IMR-90 (cell line): ENCODE results near the gene TXNL1. TPM values are rescaled to one million over a fixed set of nuclear protein-coding genes. Genes with fewer than 3 reads are reported as not detected.

ENCODE experiments used
- ATAC-seq: fragments of 200-7000 bp; cut with Tn5 transposase; 2 replicates; pipeline ENCODE4 v1.9.1; 2020; ENCODE audit warnings: low read depth, mild to moderate bottlenecking, moderate library complexity
- BruUV-seq: library from RNA; stranded (reverse); fragments of 400-500 nt; replicated peaks from 2 replicates; lab custom pipeline; 2021; lab: Mats Ljungman, UMichigan
- CTCF ChIA-PET: fragments of 300-600 bp; formaldehyde crosslinking; extraction: SDS; loops from one replicate; lab custom pipeline; 2021; ENCODE audit warnings: antibody characterized with exemption; lab: Yijun Ruan, JAX
- POLR2A ChIA-PET: fragments of 300-600 bp; sonication (Branson Sonifier 250); formaldehyde crosslinking; loops from one replicate; lab custom pipeline; 2022; ENCODE audit warnings: antibody characterized with exemption; ENCODE audit not compliant: unreplicated experiment; lab: Charles Lee
- DNase-seq: peaks from one replicate; pipeline ENCODE4 v3.0.0; 2013
- H2AFZ ChIP-seq: replicated peaks from 2 replicates; pipeline ENCODE3; 2013; ENCODE audit warnings: low read length, mild to moderate bottlenecking; ENCODE audit not compliant: poor library complexity
- H2AK5ac ChIP-seq: 2 replicates; pipeline ENCODE4 v1.6.1; 2013; ENCODE audit warnings: low read depth, low read length, inconsistent platforms
- H2AK9ac ChIP-seq: replicated peaks from 2 replicates; pipeline ENCODE3; 2013; ENCODE audit warnings: mild to moderate bottlenecking, low read depth, low read length, moderate library complexity; ENCODE audit not compliant: poor library complexity
- H2BK120ac ChIP-seq: 2 replicates; pipeline ENCODE4 v1.6.1; 2013; ENCODE audit warnings: low read depth, low read length, inconsistent platforms
- H2BK15ac ChIP-seq: 3 replicates; pipeline ENCODE4 v1.6.1; 2013; ENCODE audit warnings: low read depth, low read length, inconsistent platforms
- H2BK20ac ChIP-seq: 2 replicates; pipeline ENCODE4 v1.6.1; 2013; ENCODE audit warnings: low read depth, mild to moderate bottlenecking, inconsistent platforms, low read length, moderate library complexity
- H2BK5ac ChIP-seq: 2 replicates; pipeline ENCODE4 v1.6.1; 2013; ENCODE audit warnings: mild to moderate bottlenecking, low read depth, low read length, inconsistent platforms; ENCODE audit not compliant: poor library complexity, severe bottlenecking
- H3K14ac ChIP-seq: replicated peaks from 2 replicates; pipeline ENCODE4 v1.6.1; 2013; ENCODE audit warnings: low read depth, low read length, inconsistent platforms
- H3K18ac ChIP-seq: 2 replicates; pipeline ENCODE4 v1.6.1; 2013; ENCODE audit warnings: low read depth, low read length, control low read depth
- H3K23ac ChIP-seq: 2 replicates; pipeline ENCODE4 v1.6.1; 2013; ENCODE audit warnings: low read depth, low read length, inconsistent platforms
- H3K27ac ChIP-seq: 2 replicates; pipeline ENCODE4 v1.5.1; 2013; ENCODE audit warnings: mild to moderate bottlenecking, control low read depth, low read length; ENCODE audit not compliant: insufficient read depth
- H3K27me3 ChIP-seq: 2 replicates; pipeline ENCODE4 v1.6.1; 2013; ENCODE audit warnings: low read length; ENCODE audit not compliant: control insufficient read depth, insufficient read depth
- H3K36me3 ChIP-seq: 2 replicates; pipeline ENCODE4 v1.6.1; 2013; ENCODE audit warnings: low read length, mixed read lengths; ENCODE audit not compliant: control insufficient read depth, insufficient read depth
- H3K4ac ChIP-seq: 2 replicates; pipeline ENCODE4 v1.6.1; 2013; ENCODE audit warnings: low read depth, low read length, inconsistent platforms
- H3K4me1 ChIP-seq: 2 replicates; pipeline ENCODE4 v1.6.1; 2013; ENCODE audit warnings: low read length, mixed read lengths; ENCODE audit not compliant: control insufficient read depth, insufficient read depth
- H3K4me2 ChIP-seq: 2 replicates; pipeline ENCODE4 v1.6.1; 2013; ENCODE audit warnings: low read depth, mild to moderate bottlenecking, control low read depth, low read length, moderate library complexity
- H3K4me3 ChIP-seq: 2 replicates; pipeline ENCODE4 v1.5.1; 2013; ENCODE audit warnings: low read depth, mild to moderate bottlenecking, control low read depth, low read length, moderate library complexity; ENCODE audit not compliant: insufficient read depth
- H3K56ac ChIP-seq: 2 replicates; pipeline ENCODE4 v1.6.1; 2013; ENCODE audit warnings: low read length, inconsistent platforms; ENCODE audit not compliant: insufficient read depth; ENCODE audit errors: extremely low read depth
- H3K79me1 ChIP-seq, 2 experiments: 2 replicates each; pipeline ENCODE4 v1.6.1; 2013; ENCODE audit warnings: low read length in 2 of 2, inconsistent platforms in 1 of 2, low read depth in 1 of 2
- H3K9ac ChIP-seq: 2 replicates; pipeline ENCODE4 v1.6.1; 2013; ENCODE audit warnings: low read depth, low read length, control low read depth
- H3K9me1 ChIP-seq: 2 replicates; pipeline ENCODE4 v1.6.1; 2013; ENCODE audit warnings: low read length, inconsistent platforms; ENCODE audit not compliant: insufficient read depth
- H3K9me3 ChIP-seq: 2 replicates; pipeline ENCODE4 v1.6.1; 2013; ENCODE audit warnings: low read length; ENCODE audit not compliant: control insufficient read depth, insufficient read depth
- H4K20me1 ChIP-seq: 2 replicates; pipeline ENCODE4 v1.6.1; 2013; ENCODE audit warnings: low read length, inconsistent platforms; ENCODE audit not compliant: insufficient read depth
- H4K5ac ChIP-seq: 2 replicates; pipeline ENCODE4 v1.6.1; 2013; ENCODE audit warnings: mild to moderate bottlenecking, low read depth, low read length, control low read depth
- H4K8ac ChIP-seq, 2 experiments: 2 replicates each; pipeline ENCODE4 v1.6.1; 2013; ENCODE audit warnings: low read depth in 2 of 2, low read length in 2 of 2, control low read depth in 1 of 2, inconsistent platforms in 1 of 2
- H4K91ac ChIP-seq: 2 replicates; pipeline ENCODE4 v1.6.1; 2013; ENCODE audit warnings: low read depth, low read length, inconsistent platforms; ENCODE audit not compliant: insufficient read depth
- CHD1 ChIP-seq: IDR thresholded peaks from 2 replicates; pipeline ENCODE4 v1.6.1; 2012; ENCODE audit warnings: low read depth, low read length, improper control_type of control experiment
- ELK1 ChIP-seq: fragments of 150-350 bp; IDR thresholded peaks from 2 replicates; pipeline ENCODE4 v1.6.1; 2016; ENCODE audit warnings: low read depth, mild to moderate bottlenecking, low read length, moderate library complexity, borderline replicate concordance
- MAZ ChIP-seq: IDR thresholded peaks from 2 replicates; pipeline ENCODE4 v1.6.1; 2012; ENCODE audit warnings: low read depth, mild to moderate bottlenecking, low read length, improper control_type of control experiment, moderate library complexity, borderline replicate concordance
- MXI1 ChIP-seq: IDR thresholded peaks from 2 replicates; pipeline ENCODE4 v1.6.1; 2012; ENCODE audit warnings: low read depth, mild to moderate bottlenecking, low read length, moderate library complexity, borderline replicate concordance
- SMC3 ChIP-seq: fragments of 150-350 bp; IDR thresholded peaks from 2 replicates; pipeline ENCODE4 v1.6.1; 2016; ENCODE audit warnings: low read depth, mild to moderate bottlenecking, antibody characterized with exemption, low read length, moderate library complexity
- WGBS, 2 experiments: methylation state at CpG; one replicate each; pipeline versions ENCODE4 v1.1.5 to v1.1.7; 2013; ENCODE audit warnings: missing lambda C conversion rate in 2 of 2; ENCODE audit not compliant: insufficient read length in 1 of 2; ENCODE audit errors: extremely low coverage in 2 of 2; 5-methylcytosine and 5-hydroxymethylcytosine counted together
- dilution Hi-C: fragments of 300-500 bp; cut with HindIII; formaldehyde crosslinking; loops from one replicate; pipeline ENCODE4 v1.14.3; 2018; ENCODE audit warnings: low sequenced_read_pairs; ENCODE audit not compliant: unreplicated experiment
- in situ Hi-C: fragments of 300-500 bp; cut with MboI; formaldehyde crosslinking; loops from 3 replicates; pipeline ENCODE4 v1.14.3; 2019; ENCODE audit warnings: low sequenced_read_pairs, inconsistent platforms, mixed read lengths
- intact Hi-C: fragments of 100-400 bp; cut with micrococcal nuclease; formaldehyde crosslinking; loops from 2 replicates; pipeline ENCODE4 v1.10.0; 2022
- polyA plus RNA-seq, 3 experiments: library from polyadenylated mRNA; depleted of rRNA; stranded (reverse); fragments of >200 nt; gene quantifications; 2 replicates each; pipeline ENCODE4 v1.2.3, GENCODE V29; 2012; ENCODE audit warnings: low replicate concordance in 1 of 3
- total RNA-seq: library from RNA; depleted of rRNA; stranded (reverse); fragments of >200 nt; gene quantifications from 2 replicates; pipeline ENCODE4 v1.2.3, GENCODE V29; 2012

Gene TXNL1
- total and polyA plus RNA-seq, 2 of the 4 experiments (the other 2 are of a cell fraction): 38.7 to 62.5 TPM

GRCh38 chr18:56639571-56639970 lies 1.2 kb upstream of the TXNL1 start:
- ChIA-PET CTCF (no interaction called here), POLR2A (no interaction called here)
- Histone ChIP-seq H4K5ac (no peak overlapping the region), H4K8ac (peak overlapping the region; percentile 23 to 89; a peak in 2 of 4 replicates), H3K23ac (no peak overlapping the region), H3K4me3 (no peak overlapping the region), H3K4ac (no peak overlapping the region), H3K9me3 (no peaks in the 10 kb centered on the region), H3K79me1 (peaks cover 0 to 17% of the 10 kb centered on the region in 2 experiments; a peak in 2 of 4 replicates), H2AK5ac (no peak overlapping the region), H3K36me3 (no peaks in the 10 kb centered on the region), H2BK20ac (no peak overlapping the region), H4K91ac (no peak overlapping the region), H2AFZ (no peak overlapping the region), H3K9ac (no peak overlapping the region), H3K4me1 (peaks cover 3% of the 10 kb centered on the region; the same call in 1 of the 2 replicates), H2BK15ac (no peak overlapping the region), H3K18ac (no peak overlapping the region), H3K4me2 (no peak overlapping the region), H2BK120ac (no peak overlapping the region), H3K27me3 (no peaks in the 10 kb centered on the region), H3K56ac (no peak overlapping the region), H2AK9ac (no peak overlapping the region), H2BK5ac (no peak overlapping the region), H3K14ac (no peak overlapping the region), H4K20me1 (peaks cover 31% of the 10 kb centered on the region), H3K9me1 (no peaks in the 10 kb centered on the region), H3K27ac (no peak overlapping the region)
- BruUV-seq: no TSS peak
- DNase-seq: no peak
- dilution Hi-C loops: no loop called here
- whole genome bisulfite sequencing, 2 experiments: no CpG with 5 or more reads among the region's 9 CpGs
- no peak for ATAC-seq
- in situ Hi-C loops: no loop called here
- intact Hi-C loops: no loop called here
- TF ChIP-seq CHD1 (no peak), MXI1 (no peak), ELK1 (no peak), SMC3 (no peak), MAZ (no peak)
